ENCODE data around the gene WNT7A.
"Not testable (repeated sequence)": the region's sequence is repeated elsewhere in the genome, so short reads cannot be mapped to it uniquely, and the experiment has no call there.

WNT7A gene

GRCh38 chr3:13879946-13880810, at the start of gene WNT7A:
WNT7A (minus strand) TSS chr3:13880071; CDS start chr3:13879816, 255 bp downstream.
- no peak for DNase-seq (ENCODE audit: low read depth)
- TF ChIP-seq, protein P1, sequence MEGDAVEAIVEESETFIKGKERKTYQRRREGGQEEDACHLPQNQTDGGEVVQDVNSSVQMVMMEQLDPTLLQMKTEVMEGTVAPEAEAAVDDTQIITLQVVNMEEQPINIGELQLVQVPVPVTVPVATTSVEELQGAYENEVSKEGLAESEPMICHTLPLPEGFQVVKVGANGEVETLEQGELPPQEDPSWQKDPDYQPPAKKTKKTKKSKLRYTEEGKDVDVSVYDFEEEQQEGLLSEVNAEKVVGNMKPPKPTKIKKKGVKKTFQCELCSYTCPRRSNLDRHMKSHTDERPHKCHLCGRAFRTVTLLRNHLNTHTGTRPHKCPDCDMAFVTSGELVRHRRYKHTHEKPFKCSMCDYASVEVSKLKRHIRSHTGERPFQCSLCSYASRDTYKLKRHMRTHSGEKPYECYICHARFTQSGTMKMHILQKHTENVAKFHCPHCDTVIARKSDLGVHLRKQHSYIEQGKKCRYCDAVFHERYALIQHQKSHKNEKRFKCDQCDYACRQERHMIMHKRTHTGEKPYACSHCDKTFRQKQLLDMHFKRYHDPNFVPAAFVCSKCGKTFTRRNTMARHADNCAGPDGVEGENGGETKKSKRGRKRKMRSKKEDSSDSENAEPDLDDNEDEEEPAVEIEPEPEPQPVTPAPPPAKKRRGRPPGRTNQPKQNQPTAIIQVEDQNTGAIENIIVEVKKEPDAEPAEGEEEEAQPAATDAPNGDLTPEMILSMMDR (IDR thresholded peaks at IDR 0.05; ENCODE audit: low read length, missing control alignments) = no peak
- no peak within 1 kb of the TSS for H3K4me3 ChIP-seq (replicated peaks; ENCODE audit: low read depth, low read length)

- not testable (repeated sequence) for DNase-seq (ENCODE audit: low read depth); H3K4me3 ChIP-seq (replicated peaks; ENCODE audit: low read depth, low read length)
Observed at GRCh38 chr3:13928741-13929140, 48.9 kb upstream of the WNT7A start.

GRCh38 chr3:13927295-13927694, 47.4 kb upstream of the WNT7A start:
- no peak overlapping the region for H3K4me3 ChIP-seq (replicated peaks; ENCODE audit: low read depth, low read length)
- TF ChIP-seq, protein P1 (IDR thresholded peaks at IDR 0.05; ENCODE audit: low read length, missing control alignments) = no peak

DNA sequence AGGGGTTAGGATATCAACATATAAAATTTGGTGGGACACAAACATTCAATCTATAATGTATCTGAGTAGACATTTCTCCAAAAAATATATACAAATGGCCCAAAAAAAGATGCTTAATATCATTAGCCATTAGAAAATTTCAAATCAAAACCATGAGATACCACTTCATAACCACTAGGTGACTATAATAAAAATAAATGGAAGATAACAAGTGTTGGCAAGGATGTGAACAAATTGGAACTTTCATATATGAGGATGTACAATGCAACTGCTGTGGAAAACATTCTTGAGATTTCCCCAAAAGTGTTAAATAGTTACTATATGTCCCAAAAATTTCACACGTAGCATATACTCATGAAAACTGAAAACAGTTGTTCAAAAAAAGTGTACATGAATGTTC, 36.5 kb upstream of the WNT7A start:
- TF ChIP-seq, protein P1 (IDR thresholded peaks at IDR 0.05; ENCODE audit: low read length, missing control alignments) = no peak

More at GRCh38 chr3:13927295-13927694, 47.4 kb upstream of the WNT7A start:
- no peak for DNase-seq (ENCODE audit: low read depth)

DNA sequence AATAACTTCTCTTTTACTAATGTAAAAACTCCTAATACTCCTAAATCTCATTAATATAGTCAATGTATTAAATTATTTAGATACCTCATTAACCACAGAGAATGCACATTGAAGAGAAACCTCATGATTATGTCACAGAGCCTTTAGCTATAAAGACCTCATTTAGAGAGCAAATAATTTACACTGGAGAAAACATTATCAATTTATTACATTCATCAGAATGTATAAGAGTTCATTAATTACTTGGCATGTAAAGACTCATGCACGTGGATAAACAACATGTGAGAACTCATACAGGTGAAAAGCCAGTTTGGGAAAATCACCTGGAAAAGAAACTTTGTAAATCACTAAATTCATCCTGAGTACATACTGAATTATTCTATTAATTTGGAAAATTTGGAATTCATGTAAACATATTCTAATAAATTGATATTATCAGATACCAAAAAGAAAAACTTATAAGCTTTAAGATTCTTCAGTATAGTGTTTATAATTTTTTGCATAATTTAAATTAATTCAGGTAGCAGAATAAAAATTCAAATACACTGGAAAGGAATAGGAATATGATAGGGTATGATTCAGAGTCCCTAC, 22.9 kb upstream of the WNT7A start:
- TF ChIP-seq, protein P1 (IDR thresholded peaks at IDR 0.05; ENCODE audit: low read length, missing control alignments) = no peak
- DNase-seq (ENCODE audit: low read depth) = no peak
- no peak overlapping the region for H3K4me3 ChIP-seq (replicated peaks; ENCODE audit: low read depth, low read length)

More for the DNA sequence above, 36.5 kb upstream of the WNT7A start:
- H3K4me3 ChIP-seq (replicated peaks; ENCODE audit: low read depth, low read length) = no peak overlapping the region
- no peak for DNase-seq (ENCODE audit: low read depth)

- H3K4me3 ChIP-seq (replicated peaks; ENCODE audit: low read depth, low read length) = no peak overlapping the region
- no peak for DNase-seq (ENCODE audit: low read depth)
- TF ChIP-seq, protein P1 (IDR thresholded peaks at IDR 0.05; ENCODE audit: low read length, missing control alignments) = no peak
Observed at GRCh38 chr3:13901935-13902584, 22.2 kb upstream of the WNT7A start.

DNA sequence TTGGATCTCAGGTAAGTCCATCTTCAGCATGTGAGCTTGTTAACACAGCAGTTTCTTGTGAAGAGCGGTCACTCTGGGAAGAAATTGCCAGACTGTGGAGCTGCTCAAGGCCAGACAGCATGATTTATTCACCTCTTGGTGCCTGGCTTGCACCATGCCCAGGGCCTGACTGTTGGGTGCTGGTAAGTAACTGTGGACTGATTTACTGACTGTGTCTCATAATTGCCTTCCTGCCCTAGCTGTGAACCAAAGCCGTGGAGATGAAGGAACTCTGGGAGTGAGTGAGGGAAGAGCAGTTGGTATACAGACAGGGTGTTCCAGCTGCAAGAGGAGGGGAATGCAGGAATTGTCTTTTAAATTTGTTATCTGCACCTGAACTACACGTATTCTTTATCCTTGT, 18.5 kb upstream of the WNT7A start:
- no peak overlapping the region for H3K4me3 ChIP-seq (replicated peaks; ENCODE audit: low read depth, low read length)
- DNase-seq (ENCODE audit: low read depth) = no peak
- TF ChIP-seq, protein P1 (IDR thresholded peaks at IDR 0.05; ENCODE audit: low read length, missing control alignments) = no peak
